NCI-H526 treated with DMSO at 0.1 percent for 48 hours (cell line): Measurements from ENCODE around the gene ACVRL1.
A peak's percentile ranks its signal among the peaks of the same experiment; 100 is the strongest.

ENCODE experiments used
- DNase-seq: peaks from one replicate; lab custom pipeline; 2025; lab: John Stamatoyannopoulos, UW

The ACVRL1 gene

GRCh38 chr12:51907083-51907855 lies at the start of gene ACVRL1:
ACVRL1 (plus strand) TSS chr12:51907504; CDS start chr12:51912475, 4,971 bp downstream.
- no peak for DNase-seq

GRCh38 chr12:51860986-51861385 lies 46.3 kb upstream of the ACVRL1 start:
- DNase-seq, result no peak

GRCh38 chr12:51862947-51863346 lies 44.4 kb upstream of the ACVRL1 start:
- no peak for DNase-seq

- no peak for DNase-seq
Observed at GRCh38 chr12:51863363-51863932, 43.9 kb upstream of the ACVRL1 start.

- DNase-seq, result peak; percentile 80
Observed at GRCh38 chr12:51863933-51864832, 43.1 kb upstream of the ACVRL1 start.

GRCh38 chr12:51864833-51865670 lies 42.3 kb upstream of the ACVRL1 start:
- no peak for DNase-seq

- DNase-seq, result no peak
Observed at GRCh38 chr12:51865757-51866270, 41.5 kb upstream of the ACVRL1 start.

- no peak for DNase-seq
Observed at GRCh38 chr12:51866324-51866723, 41.0 kb upstream of the ACVRL1 start.

GRCh38 chr12:51866762-51867161 lies 40.5 kb upstream of the ACVRL1 start:
- DNase-seq, result no peak

- no peak for DNase-seq
Observed at GRCh38 chr12:51867371-51867770, 39.9 kb upstream of the ACVRL1 start.

GRCh38 chr12:51867796-51868428 lies 39.4 kb upstream of the ACVRL1 start:
- no peak for DNase-seq

GRCh38 chr12:51868821-51869495 lies 38.3 kb upstream of the ACVRL1 start:
- no peak for DNase-seq

- no peak for DNase-seq
Observed at GRCh38 chr12:51869496-51869865, 37.8 kb upstream of the ACVRL1 start.

GRCh38 chr12:51869931-51870330 lies 37.4 kb upstream of the ACVRL1 start:
- DNase-seq, result no peak

GRCh38 chr12:51870504-51870903 lies 36.8 kb upstream of the ACVRL1 start:
- DNase-seq, result no peak

GRCh38 chr12:51871126-51871525 lies 36.2 kb upstream of the ACVRL1 start:
- no peak for DNase-seq

GRCh38 chr12:51871918-51872688 lies 35.2 kb upstream of the ACVRL1 start:
- no peak for DNase-seq

GRCh38 chr12:51872689-51872981 lies 34.7 kb upstream of the ACVRL1 start:
- no peak for DNase-seq

GRCh38 chr12:51873251-51873994 lies 33.9 kb upstream of the ACVRL1 start:
- DNase-seq, result no peak
